ENCODE measurements around the gene NLRP6.
"Not testable (repeated sequence)": the region's sequence is repeated elsewhere in the genome, so short reads cannot be mapped to it uniquely, and the experiment has no call there.

The NLRP6 gene

GRCh38 chr11:311013-311748, 33.0 kb downstream of the NLRP6 start:
- DNase-seq = not testable (repeated sequence)

DNA sequence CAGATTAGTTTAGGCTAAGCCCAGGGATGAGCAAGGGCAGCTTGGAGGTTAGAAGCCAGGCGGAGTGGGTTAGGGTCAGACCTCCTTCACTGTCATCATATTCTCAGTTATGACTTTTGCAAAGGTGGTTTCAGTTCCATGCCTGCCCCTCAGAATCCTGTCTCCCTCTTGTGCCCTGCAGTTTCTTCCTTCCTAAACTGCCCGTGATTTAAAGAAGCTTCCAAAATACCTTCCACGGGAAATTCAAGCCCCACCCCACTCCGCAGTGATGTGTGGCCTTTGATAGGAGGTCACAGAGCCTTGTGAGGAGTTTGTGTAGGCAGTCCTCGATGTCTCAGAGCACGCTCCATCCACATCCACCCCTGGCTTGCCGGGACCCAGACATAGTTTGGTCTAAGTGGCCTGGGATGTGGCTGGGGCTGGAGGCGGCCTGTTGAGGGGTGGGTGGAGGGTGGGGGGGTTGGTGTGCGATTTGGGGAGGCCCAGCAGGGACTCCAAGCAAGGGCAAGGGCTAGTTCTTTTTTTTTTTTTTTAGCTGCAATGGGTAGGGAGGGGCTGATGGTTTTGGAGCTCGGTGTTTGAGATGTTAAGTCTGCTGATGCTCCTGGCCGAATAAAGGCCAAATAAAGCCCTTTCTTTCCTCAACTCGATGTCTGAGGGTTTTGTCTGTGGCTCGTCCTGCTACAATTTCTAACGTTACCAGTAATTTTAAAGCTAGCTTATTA, 34.0 kb downstream of the NLRP6 start:
- no peak for DNase-seq

DNA sequence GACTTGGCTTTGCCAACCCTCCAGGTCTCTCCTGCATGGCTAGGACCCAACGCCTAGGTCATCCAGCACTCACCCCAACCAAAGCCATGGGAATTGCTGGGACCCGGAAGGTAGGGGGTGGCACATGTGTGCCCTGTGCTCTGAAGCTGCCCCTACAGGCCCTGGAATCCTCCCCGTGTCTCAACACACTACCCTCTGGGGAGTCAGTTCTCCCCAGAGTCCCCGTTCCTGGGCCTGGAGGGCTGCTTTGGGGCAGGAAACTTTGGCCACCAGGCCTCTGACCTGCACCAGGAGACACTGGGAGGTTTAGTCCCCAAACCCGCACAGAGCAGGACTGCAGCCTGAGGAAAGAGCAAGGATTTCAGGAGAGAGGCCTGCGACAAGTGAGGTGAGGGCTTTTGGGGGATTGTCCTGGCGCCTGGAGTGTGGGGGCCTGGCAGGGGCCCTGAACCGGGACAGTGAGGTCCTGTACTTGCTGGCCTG, 35.1 kb downstream of the NLRP6 start:
- DNase-seq = no peak

DNA sequence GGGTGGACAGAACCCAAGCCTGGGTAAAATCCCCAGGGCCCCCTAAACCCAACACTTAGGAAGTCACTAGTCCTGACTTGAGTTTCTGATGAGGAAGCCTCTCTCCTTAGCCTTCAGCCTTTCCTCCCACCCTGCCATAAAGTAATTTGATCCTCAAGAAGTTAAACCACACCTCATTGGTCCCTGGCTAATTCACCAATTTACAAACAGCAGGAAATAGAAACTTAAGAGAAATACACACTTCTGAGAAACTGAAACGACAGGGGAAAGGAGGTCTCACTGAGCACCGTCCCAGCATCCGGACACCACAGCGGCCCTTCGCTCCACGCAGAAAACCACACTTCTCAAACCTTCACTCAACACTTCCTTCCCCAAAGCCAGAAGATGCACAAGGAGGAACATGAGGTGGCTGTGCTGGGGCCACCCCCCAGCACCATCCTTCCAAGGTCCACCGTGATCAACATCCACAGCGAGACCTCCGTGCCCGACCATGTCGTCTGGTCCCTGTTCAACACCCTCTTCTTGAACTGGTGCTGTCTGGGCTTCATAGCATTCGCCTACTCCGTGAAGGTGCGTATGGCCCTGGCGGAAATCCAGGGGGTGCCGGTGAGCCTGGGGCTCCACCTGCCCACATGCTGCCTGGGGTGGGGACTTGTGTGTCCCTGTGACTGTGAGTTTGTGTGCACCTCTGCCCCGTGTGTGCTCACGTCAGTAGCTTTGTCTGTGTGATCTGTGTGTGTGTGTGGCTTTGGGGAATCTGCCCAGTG, 35.8 kb downstream of the NLRP6 start, which contains the start of gene IFITM1:
Gene IFITM1, plus strand, starts transcription at position 254 of the 767 bp plus-strand sequence. Its CDS starts 131 bp downstream, at position 385.
- DNase-seq = peak; percentile 70

- not testable (repeated sequence) for DNase-seq
Measured at GRCh38 chr11:314554-314875, 36.3 kb downstream of the NLRP6 start.

- DNase-seq = no peak
Measured at GRCh38 chr11:315051-315481, 36.9 kb downstream of the NLRP6 start.

DNA sequence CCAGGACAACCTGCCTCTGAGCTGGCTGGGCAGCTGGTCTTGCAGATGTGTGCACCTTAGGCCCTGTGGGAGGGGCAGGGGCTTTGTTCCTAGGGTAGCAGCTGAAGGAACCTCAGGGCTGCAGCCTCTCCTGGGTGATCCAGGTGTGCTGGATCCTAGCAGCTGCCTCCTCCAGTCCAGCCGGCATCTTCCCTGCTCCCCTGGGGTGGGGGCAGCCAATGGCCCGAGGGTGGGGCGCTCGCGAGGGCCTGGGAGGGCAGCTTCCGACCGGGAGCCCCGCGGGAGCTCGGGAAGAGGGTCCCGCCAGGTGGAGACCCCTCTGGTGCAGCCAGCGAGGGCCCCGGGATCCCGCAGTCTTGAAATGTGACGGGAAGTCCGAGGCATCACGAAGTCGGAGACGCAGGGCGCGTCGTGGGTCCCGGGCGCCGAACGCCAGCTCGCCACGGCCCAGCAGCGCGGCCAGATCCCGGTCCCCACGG, 37.3 kb downstream of the NLRP6 start:
- DNase-seq = no peak

- peak; percentile 51 for DNase-seq
Measured at GRCh38 chr11:316031-316701, 38.0 kb downstream of the NLRP6 start.

- DNase-seq = peak; percentile 41
Measured at GRCh38 chr11:316891-317301, 38.7 kb downstream of the NLRP6 start.

DNA sequence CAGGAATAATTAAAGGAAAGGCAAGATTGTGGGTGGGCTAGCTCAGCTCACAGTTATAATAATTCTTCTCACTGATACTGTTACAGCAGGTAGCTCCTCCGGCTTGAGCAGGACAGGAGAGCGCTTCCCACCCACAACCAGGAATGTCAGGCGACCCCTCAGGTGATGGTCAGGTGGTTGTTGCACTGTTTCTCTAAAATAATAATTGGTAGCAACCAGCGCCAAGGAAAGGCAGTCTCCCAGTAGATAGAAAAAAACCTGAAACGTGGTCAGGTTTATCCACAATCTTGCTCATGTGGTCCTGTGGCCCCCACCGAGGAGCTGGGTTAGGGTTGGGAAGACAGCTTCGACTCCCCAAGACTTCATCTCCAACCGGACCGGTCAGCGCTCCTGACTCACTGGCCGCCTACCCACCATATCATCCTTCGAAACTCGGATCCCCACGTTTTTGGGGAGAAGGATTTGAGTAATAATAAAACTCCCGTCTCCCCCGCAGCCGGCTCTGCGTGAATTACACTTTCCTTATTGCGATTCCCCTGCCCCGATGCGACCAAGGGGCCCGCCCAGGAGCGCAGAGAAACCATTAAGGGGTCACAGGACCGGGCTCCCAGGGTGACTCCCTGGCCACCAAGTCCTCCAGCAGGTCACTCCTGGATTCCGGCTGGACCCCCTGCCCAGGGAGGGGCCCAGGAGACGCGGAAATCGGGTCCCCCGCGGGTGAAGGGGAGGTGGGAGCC, 39.6 kb downstream of the NLRP6 start:
- not testable (repeated sequence) for DNase-seq

DNA sequence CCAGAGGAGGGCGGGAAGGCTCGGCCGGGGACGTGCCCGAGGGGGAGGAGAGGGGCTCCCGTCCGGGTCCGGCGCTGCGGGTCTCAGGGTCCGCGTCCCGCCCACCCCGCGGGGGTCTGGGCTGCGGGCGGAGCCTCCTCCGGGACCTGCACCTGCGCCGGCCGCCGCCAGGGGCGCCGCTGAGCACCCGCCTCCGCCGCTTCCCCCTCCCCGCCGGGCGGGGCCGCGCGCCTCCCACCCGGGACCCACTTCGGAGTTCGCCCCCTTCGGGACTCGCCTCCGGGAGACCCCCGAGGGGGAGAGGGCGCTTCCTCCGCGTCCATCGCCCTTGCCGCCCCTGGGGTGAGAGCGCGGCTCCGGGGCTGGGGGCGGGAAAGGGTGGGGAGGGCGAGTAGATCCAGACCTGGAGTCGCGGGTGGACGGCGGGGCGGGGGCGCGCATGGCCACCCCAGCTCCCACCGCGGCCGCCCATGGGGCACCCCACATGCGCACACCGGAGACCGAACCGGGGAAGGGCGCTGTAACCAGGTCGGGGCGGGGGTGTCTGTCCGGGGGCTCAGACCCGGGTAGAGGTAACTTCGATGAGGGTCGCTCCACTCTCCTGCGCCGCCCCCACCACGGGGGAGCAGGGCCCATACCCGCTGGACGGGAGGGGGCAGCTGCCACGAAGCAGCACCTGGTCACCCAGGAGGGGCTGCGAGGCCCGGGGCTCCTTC, 40.4 kb downstream of the NLRP6 start:
- not testable (repeated sequence) for DNase-seq

DNA sequence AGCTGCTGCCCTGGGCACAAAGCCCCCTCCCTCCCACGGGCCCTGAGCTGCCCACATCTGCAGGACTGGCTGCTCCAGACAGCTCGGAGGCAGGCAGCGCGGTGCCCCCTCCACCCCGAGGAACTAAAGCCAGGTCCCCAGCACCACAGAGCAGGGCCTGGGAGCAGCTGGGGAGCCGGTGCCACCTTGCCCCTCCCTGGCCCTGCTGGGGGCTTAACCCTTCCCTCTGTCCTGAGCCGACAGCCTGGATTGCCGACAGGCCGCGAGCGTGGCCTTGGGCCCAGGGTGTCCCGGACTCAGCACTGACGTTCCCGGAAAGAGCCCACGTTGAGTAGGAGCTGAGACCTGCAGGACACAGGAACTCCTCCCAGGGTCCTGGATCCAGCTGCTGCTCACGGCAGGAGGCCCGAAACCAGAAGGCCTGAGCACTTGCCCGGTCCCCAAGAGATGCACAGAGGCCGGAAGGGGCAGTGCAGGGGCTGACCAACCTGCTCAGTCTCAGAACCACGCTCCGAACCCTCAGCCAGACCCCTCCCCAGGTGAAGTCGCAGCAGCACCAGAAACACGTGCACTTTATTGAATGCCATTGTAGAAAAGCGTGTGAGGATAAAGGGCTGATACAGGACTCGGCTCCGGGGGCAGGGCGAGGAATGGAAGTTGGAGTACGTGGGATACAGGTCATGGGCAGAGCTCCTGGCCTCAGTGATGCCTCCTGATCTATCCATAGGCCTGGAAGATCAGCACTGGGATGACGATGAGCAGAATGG, 41.1 kb downstream of the NLRP6 start:
- DNase-seq = not testable (repeated sequence)

GRCh38 chr11:319888-320273, 41.7 kb downstream of the NLRP6 start:
- DNase-seq = not testable (repeated sequence)

GRCh38 chr11:324156-324555, 45.9 kb downstream of the NLRP6 start:
- no peak for DNase-seq

DNA sequence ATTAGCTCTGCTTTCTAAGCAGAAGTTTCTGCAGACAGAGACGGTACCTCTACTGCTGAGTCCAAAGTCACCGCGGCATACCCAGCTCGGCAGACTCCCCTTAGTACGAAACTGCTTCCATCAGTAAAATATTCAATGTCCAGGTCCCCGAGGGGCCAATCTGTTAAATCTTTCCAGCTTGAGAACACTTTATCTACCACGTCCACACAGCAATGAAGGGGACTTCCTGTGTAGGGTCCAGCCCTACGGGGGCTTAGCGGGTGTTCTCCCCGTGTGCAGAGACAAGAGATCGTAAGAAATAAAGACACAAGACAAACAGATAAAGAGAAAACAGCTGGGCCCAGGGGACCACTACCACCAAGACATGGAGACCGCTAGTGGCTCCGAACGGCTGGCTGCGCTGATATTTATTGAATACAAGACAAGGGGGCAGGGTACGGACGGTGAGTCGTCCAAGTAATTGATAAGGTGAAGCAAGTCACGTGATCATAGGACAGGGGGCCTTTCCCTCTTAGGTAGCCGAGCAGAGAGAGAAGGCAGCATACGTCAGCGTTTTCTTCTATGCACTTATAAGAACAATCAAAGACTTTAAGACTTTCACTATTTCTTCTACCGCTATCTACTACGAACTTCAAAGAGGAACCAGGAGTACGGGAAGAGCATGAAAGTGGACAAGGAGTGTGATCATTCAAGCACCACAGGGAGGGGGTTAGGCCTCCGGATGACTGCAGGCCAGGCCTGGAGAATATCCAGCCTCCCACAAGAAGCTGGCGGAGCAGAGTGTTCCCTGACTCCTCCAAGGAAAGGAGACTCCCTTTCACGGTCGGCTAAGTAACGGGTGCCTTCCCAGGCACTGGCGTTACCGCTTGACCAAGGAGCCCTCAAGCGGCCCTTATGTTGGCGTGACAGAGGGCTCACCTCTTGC, 46.6 kb downstream of the NLRP6 start:
- DNase-seq = not testable (repeated sequence)

- no peak for DNase-seq
Measured at GRCh38 chr11:325796-326591, 47.8 kb downstream of the NLRP6 start.

DNA sequence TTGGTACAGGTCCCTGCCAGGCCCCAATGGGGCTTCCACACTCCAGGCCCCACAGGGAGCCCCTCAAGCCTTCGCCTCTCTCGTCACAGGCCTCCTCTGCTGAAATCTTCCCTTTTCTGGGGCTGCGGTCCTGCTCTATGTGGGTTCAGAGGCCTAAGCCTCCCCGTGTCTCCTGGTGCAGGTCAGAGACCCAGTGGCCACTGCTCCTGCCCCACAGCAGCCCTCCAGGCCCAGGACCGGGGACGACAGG, 48.3 kb downstream of the NLRP6 start:
- no peak for DNase-seq

DNA sequence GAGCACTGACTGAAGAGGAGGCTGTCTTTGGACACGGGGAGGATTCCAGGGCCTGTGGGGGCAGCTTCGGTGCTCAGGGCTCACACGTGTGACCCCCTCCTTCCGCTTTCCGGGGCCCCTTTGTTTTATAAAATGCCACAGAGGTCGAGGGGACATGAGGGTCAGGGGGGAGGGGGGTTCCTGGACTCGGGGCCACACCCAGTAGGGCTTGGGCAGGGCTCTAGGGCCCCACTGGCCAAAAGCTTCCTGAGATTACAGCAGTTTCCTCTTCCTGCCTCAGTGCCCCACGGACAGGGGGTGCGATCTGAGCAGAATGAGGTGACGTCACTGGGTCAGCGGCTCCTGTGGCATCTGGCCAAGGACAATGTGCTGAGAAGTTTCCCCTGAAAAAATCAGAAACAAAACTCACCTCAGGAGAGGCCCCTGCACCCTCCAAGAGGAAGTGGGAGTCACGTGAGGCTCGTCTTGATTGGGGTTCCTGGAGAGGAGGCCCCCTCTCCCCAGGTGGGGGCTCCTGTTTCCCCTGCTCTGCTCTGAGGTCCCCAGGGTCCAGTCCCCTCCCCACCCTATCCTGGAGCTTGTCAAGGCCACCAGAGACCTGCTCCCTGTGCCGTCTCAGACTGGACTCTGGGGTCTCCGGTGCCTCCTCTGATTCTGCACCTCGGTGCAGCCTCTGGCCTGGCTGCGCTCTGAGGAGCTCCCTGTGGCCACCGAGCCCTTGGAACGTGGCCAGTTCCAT, 48.8 kb downstream of the NLRP6 start:
- peak; percentile 81 for DNase-seq
